Neural cell (in vitro differentiated cells): ENCODE results near the gene ROR2. TPM values are rescaled to one million over a fixed set of nuclear protein-coding genes. Genes with fewer than 3 reads are reported as not detected.

Experiments
- H2AFZ ChIP-seq: fragments of 200-600, 300-800 bp; sonication (generic), shearing (Covaris generic); 2 replicates; pipeline ENCODE4 v1.6.0; 2014; ENCODE audit warnings: low read depth, mild to moderate bottlenecking, antibody characterized with exemption, low read length, moderate library complexity
- H3F3A ChIP-seq: fragments of 200-600 bp; shearing (Covaris generic); 2 replicates; pipeline ENCODE4 v1.6.1; 2016; ENCODE audit warnings: mild to moderate bottlenecking, moderate library complexity, mixed read lengths, antibody characterized with exemption, low read length; ENCODE audit not compliant: insufficient read depth, poor library complexity, severe bottlenecking
- H3K27ac ChIP-seq: fragments of 200-600, 300-800 bp; sonication (generic), shearing (Covaris generic); 2 replicates; pipeline ENCODE4 v1.5.1; 2014; ENCODE audit warnings: mild to moderate bottlenecking, low read length, moderate library complexity
- H3K27me3 ChIP-seq: fragments of 300-800, 200-600 bp; sonication (generic), shearing (Covaris generic); 2 replicates; pipeline ENCODE4 v1.6.0; 2014; ENCODE audit warnings: mild to moderate bottlenecking, low read depth, low read length, moderate library complexity; ENCODE audit not compliant: insufficient read depth
- H3K36me3 ChIP-seq: fragments of 300-800, 200-600 bp; sonication (generic), shearing (Covaris generic); 2 replicates; pipeline ENCODE4 v1.5.1; 2014; ENCODE audit warnings: mild to moderate bottlenecking, antibody characterized with exemption, low read length, moderate library complexity; ENCODE audit not compliant: insufficient read depth
- H3K4me2 ChIP-seq: fragments of 300-800, 200-600 bp; sonication (generic), shearing (Covaris generic); 2 replicates; pipeline ENCODE4 v1.6.0; 2014; ENCODE audit warnings: mild to moderate bottlenecking, low read length
- H3K4me3 ChIP-seq: fragments of 300-800, 200-600 bp; sonication (generic), shearing (Covaris generic); 2 replicates; pipeline ENCODE4 v1.5.1; 2014; ENCODE audit warnings: mild to moderate bottlenecking, low read length, moderate library complexity
- H3K79me2 ChIP-seq: fragments of 200-600 bp; shearing (Covaris generic); replicated peaks from 2 replicates; pipeline ENCODE4 v1.6.0; 2014; ENCODE audit warnings: mild to moderate bottlenecking, low read length, moderate library complexity; ENCODE audit not compliant: insufficient read depth
- H3K9ac ChIP-seq: fragments of 300-800, 200-600 bp; sonication (generic), shearing (Covaris generic); 2 replicates; pipeline ENCODE4 v1.6.1; 2016; ENCODE audit warnings: mild to moderate bottlenecking, low read length, mixed read lengths
- H3K9me2 ChIP-seq: fragments of 200-600 bp; shearing (Covaris generic); 2 replicates; pipeline ENCODE4 v1.6.1; 2016; ENCODE audit warnings: mild to moderate bottlenecking, low read length, mixed read lengths; ENCODE audit not compliant: insufficient read depth
- H3K9me3 ChIP-seq: fragments of 200-600, 300-800 bp; sonication (generic), shearing (Covaris generic); 2 replicates; pipeline ENCODE4 v1.6.1; 2016; ENCODE audit warnings: mild to moderate bottlenecking, mixed run types, low read length, moderate library complexity, mixed read lengths
- H4K20me1 ChIP-seq: fragments of 200-600 bp; shearing (Covaris generic); 2 replicates; pipeline ENCODE4 v1.6.1; 2016; ENCODE audit warnings: mild to moderate bottlenecking, mixed run types; ENCODE audit not compliant: insufficient read depth
- CTCF ChIP-seq: fragments of 450-650 bp; IDR thresholded peaks from 2 replicates; pipeline ENCODE4 v1.5.1; 2014; ENCODE audit warnings: antibody characterized with exemption, mild to moderate bottlenecking, moderate library complexity; ENCODE audit not compliant: poor library complexity, severe bottlenecking
- EP300 ChIP-seq: fragments of 450-650 bp; conservative IDR thresholded peaks from 2 replicates; pipeline ENCODE4 v1.6.1; 2014; ENCODE audit warnings: antibody characterized with exemption, mild to moderate bottlenecking, moderate library complexity; ENCODE audit not compliant: poor library complexity, severe bottlenecking
- EZH2 ChIP-seq: fragments of 200-600, 300-800 bp; shearing (Covaris generic), sonication (generic); IDR thresholded peaks from 2 replicates; pipeline ENCODE4 v1.6.1; 2014; ENCODE audit warnings: antibody characterized with exemption, low read length, borderline replicate concordance, mild to moderate bottlenecking; ENCODE audit not compliant: insufficient read depth, poor library complexity, severe bottlenecking
- MXI1 ChIP-seq: fragments of 450-650 bp; conservative IDR thresholded peaks from 2 replicates; pipeline ENCODE4 v1.6.1; 2014; ENCODE audit warnings: antibody characterized with exemption, mild to moderate bottlenecking; ENCODE audit not compliant: poor library complexity, severe bottlenecking
- POLR2AphosphoS5 ChIP-seq: IDR thresholded peaks from 2 replicates; pipeline ENCODE4 v1.6.1; 2012
- RAD21 ChIP-seq: fragments of 450-650 bp; conservative IDR thresholded peaks from 2 replicates; pipeline ENCODE4 v1.6.1; 2014; ENCODE audit warnings: antibody characterized with exemption, mild to moderate bottlenecking, moderate library complexity
- REST ChIP-seq: IDR thresholded peaks from 2 replicates; pipeline ENCODE4 v1.6.1; 2012; ENCODE audit warnings: borderline replicate concordance
- SMC3 ChIP-seq: fragments of 450-650 bp; conservative IDR thresholded peaks from 2 replicates; pipeline ENCODE4 v1.6.1; 2014; ENCODE audit warnings: antibody characterized with exemption, mild to moderate bottlenecking, moderate library complexity; ENCODE audit not compliant: poor library complexity
- polyA plus RNA-seq: library from polyadenylated mRNA; depleted of rRNA; stranded (reverse); fragments of >200 nt; gene quantifications from 2 replicates; pipeline ENCODE4 v1.2.3, GENCODE V29; 2014

The ROR2 gene
- polyA plus RNA-seq, 1 donor from 2014 or later, result 0.33 TPM

DNA sequence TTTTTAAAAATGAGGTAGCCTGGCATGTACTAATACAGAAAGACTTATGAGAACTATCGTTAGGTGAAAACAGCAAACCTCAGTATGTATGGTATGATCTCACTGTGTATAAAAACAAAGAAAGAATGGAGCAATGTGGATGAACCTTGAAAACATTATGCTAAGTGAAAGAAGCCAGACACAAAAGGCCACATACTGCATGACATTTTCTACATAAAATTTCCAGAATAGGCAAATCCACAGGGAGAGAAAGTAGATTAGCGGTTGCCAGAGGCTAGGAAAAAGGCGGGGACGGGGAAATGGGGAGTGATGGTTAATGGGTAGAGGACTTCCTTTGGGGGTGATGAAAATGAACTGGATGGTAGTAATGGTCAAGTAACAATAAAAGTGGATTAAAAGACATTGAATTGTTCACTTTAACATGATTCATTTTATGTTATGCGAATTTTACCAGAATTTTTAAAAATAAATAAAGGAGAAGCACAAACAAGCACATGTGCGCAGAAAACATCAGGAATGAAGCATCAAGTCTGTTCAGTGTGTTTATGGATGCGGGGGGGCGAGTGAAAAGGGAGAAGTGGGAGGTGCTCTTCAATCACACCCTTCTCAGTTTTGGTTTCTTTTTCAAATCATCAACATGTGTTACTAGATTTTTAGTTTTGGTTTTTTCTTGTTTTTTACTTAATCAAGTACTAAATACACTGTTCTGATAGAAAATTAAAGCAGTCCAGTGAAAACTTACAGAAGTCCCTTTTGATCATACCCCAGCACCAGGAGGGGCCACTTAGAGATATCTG, 16.3 kb downstream of the ROR2 start:
- no peaks in the 10 kb centered on the region for H3K36me3 ChIP-seq
- H3F3A ChIP-seq, result no peaks in the 10 kb centered on the region
- no peak overlapping the region for H2AFZ ChIP-seq
- TF ChIP-seq SMC3 (no peak), EZH2 (no peak), RAD21 (no peak), CTCF (no peak)
- no peaks in the 10 kb centered on the region for H3K27me3 ChIP-seq
- no peak overlapping the region for H3K4me3 ChIP-seq
- H4K20me1 ChIP-seq, result no peaks in the 10 kb centered on the region
- H3K9me3 ChIP-seq, result peaks cover 8% of the 10 kb centered on the region
- peaks cover 7% of the 10 kb centered on the region for H3K79me2 ChIP-seq
- no peak overlapping the region for H3K9ac ChIP-seq
- no peak overlapping the region for H3K4me2 ChIP-seq
- H3K27ac ChIP-seq, result no peak overlapping the region
- no peaks in the 10 kb centered on the region for H3K9me2 ChIP-seq

DNA sequence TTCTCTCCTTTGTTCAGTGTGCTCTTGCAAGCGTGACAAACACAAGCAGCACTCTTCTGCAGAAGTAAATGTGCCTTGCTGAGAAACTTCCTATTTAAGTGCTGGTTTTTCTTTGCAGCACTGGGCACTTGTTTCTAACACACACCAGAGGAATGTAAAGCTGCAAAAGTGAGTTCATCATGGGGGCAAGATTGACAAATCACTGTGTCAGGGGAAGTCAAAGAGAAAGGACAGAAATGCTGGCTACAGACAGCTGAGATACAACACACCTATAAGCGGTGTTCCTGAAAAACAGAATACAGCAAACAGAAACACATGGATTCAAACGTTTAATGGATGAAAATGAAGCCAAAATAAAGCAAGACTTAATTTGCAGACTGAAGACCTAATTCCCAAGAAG, 19.6 kb downstream of the ROR2 start:
- no peak overlapping the region for H3K4me2 ChIP-seq
- no peaks in the 10 kb centered on the region for H3F3A ChIP-seq
- H3K9ac ChIP-seq, result no peak overlapping the region
- no peak overlapping the region for H3K27ac ChIP-seq
- H3K9me3 ChIP-seq, result peaks cover 8% of the 10 kb centered on the region
- TF ChIP-seq CTCF (no peak), REST (no peak), EZH2 (no peak), MXI1 (no peak), POLR2AphosphoS5 (no peak), EP300 (no peak)
- H3K79me2 ChIP-seq, result peaks cover 7% of the 10 kb centered on the region
- no peak overlapping the region for H2AFZ ChIP-seq
- no peaks in the 10 kb centered on the region for H3K36me3 ChIP-seq
- H3K9me2 ChIP-seq, result no peaks in the 10 kb centered on the region
- no peaks in the 10 kb centered on the region for H3K27me3 ChIP-seq
- H4K20me1 ChIP-seq, result no peaks in the 10 kb centered on the region
- no peak overlapping the region for H3K4me3 ChIP-seq
